Activated gamma-delta T cell treated with anti-CD3 and anti-CD28 coated beads, Interleukin-2, amount 50 U/mL, for 16 hours (primary cell): ENCODE results near the gene PIGZ.

Source experiments
- DNase-seq: peaks from one replicate; pipeline ENCODE4 v3.0.0-alpha.2; 2020; ENCODE audit warnings: low read depth

Gene PIGZ

DNA sequence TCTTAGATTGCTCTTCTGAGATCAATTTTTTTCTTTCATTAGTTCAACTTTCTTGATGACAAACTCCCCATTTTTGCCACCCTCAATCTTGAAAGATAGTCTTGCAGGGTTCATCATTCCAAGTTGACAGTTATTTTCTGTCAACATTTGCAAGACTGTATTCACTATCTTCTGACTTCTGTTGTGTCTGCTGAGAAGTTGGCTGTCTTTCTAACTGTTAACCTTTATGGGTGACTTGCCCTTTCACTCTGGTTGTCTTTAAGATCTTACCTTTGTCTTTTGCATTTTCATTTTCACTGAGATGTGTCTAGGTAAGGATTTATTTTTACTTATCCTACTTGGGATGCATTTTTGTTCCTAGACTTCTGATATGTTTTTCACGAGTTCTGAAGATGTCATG, 14.6 kb upstream of the PIGZ start:
- no peak for DNase-seq

DNA sequence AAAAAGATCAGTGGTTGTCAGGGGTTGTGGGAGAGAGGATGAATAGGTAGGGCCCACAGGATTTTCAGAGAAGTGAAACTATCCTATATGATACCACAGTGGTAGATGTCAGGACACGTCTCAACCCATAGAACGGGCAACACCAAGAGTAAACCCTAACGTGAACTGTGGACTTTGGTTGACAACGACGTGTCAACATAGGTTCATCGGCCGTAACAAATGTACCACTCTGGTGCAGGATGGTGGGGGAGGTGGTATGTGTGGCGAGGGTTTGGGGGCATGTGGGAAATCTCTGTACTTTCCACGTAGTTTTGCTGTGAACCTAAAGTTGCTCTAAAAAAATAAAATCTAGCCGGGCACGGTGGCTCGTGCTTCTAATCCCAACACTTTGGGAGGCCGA, 13.0 kb upstream of the PIGZ start:
- DNase-seq: no peak

DNA sequence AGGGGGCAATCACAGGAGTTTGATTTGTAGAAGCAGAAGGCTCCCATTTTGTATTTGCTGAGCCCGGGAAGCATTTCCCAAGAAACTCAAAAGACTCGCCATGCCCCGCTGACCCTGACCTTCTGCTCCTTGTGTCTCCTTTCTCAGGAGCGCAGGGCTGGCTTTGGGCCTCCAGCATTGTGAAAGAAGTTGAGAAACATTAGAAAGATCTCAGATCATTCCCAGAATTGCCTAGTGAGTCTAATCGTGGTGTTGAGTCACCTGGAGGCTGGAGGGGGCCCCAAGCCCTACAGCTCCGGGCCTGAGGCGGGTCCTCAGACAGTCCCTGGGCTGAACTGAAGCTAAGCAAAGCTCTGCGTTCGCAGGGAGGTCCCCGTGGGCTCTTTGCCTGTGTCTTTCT, 10.9 kb upstream of the PIGZ start:
- no peak for DNase-seq

DNA sequence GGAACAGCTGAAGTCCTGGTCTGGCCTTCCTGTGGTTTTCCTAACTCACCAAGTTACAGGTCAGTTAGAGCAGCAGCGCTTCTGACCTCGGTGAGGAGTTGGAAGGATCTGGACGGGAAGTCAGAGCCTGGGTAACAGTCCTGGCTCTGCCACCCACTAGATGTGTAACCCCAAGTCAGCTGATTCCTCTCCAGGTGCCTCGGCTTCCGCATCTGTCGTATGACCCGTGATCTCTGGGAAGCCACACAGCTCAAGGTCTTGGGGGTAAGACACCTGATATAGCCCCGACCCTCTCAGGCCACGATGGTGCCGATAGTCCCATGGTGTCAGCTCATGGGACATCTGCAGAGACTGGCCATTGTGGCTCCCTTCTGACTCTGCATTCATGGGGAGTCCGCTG, 8.3 kb upstream of the PIGZ start:
- no peak for DNase-seq

DNA sequence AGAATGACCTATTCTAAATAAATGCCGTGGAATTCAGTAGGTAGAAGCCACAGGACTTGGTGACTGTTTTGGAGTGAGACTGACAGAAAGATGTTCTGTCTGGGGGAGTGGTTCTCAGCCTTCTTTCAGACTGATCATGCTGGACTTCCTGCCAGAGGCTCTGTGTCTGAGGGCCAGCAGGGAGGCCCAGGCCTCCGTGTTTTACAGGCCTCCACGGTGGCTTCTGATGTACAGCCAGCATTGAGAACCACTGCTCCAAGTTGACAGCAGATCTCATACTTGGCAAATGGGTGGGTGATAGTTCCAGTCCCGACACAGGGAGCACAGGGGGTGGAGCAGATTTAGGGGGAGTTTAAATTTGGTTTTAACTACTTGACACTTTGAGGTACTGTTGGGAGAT, 6.7 kb upstream of the PIGZ start:
- DNase-seq: no peak

DNA sequence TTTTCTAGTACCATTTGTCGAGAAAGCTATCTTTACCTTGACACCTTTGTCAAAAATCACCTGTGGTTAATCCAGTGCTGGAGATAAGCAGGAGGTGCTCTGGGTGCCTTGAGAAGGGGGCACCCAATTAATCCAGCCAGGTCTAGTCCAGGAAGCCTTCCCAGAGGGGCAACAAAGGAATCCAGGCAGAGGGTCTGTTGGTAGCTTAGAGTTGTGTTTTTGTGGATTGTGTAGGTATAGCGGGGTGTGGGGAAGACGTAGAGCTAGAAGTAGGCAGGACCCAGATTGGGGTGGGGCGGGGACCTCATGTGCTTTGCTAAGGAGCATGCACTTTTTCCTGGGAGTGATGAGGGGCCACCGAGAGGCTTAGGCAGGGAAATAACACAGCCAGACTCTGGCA, 6.0 kb upstream of the PIGZ start:
- DNase-seq: no peak

DNA sequence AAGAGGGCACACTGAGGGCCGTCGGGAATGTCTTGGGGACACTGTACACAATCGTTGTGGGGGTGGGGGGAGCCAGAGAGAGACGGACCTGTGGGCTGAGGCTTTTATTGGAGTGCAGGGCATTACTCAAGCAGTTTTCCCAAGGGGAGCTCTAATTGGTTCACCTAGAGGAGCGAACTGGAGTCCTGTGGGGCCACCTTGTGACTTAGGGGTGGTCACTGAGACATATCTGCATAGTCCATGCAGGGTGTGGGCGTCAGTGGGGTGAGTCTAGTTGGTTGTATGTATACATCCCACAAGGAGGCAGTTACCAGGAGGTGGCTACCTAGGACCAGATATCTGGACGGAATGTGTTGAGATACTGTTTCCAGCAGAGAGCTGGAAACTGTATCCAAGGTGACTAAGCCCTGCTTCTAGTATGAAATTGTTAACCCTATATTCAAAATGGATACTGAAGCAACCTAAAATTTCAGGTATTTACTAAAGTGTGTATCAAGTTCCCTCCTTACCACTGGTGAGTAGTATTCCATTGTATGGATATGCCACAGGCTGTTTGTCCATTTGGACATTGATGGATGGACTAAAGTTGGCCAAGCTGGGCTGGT, 2.6 kb upstream of the PIGZ start:
- DNase-seq: no peak

DNA sequence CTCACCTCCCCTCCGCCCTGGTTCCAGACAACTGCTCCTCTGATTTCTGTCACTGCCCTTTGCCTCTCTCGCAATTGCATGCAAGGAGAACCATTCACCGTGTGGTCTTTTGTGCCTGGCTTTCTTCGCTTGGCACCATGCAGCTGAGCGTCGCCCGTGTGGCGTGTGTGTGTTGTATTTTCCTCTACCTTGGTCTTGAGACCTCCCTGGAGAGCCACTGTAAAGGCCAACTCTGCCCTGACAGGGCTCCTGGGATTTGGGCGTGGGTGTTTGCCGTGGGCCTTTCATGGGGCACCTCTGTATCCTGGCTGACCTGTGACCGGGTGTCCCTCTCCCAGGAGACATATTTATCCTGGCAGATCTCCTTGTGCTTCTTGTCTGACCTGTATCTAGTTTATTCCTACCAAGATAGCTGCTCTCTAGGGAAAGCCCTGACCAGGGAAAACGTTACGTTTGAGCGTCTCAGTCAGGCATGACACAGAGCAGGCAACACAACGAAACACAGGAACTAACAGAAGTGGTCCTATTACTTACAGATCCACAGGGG, 2.0 kb upstream of the PIGZ start:
- no peak for DNase-seq

DNA sequence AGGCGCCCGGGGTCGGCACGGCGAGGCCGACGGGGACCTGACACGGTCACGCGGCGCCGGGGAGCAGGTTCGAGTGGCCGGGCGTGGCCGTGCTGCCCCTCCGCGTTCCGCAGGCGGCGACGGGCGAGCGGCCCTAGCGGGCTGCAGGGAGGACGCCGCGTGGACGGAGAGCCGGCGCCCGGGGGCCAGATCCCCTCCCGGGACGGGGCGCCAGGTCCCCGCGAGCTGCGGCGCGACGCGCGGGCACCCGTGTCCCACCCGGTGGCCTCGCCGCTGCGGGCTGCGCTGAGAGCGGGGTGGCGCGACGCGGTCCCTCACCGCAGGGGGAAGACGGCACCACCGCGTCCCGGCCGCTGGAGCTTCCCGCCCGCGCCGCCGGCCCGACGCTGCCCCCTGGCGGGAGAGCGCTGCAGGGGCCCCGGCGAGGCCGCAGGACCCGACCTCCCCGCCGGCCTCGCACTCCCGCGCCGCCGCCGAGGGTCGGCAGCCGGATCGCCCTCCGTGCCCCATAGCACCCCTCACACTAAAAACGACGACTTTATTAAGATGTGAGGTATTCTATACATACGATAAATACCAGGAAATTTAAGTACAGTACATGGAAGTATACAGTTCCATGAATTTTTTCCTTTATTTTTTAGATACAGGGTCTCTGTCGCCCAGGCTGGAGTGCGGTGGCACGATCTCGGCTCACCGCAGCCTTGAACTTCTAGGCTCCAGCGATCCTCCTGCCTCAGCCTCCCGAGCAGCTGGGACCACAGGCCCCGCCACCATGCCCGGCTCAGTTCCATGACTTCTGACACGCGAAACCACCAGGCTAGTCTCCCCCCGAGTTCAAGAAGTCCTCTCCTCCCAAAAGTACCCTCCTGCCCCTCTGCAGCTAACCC, 1.3 kb upstream of the PIGZ start:
- peak; percentile 49 for DNase-seq

DNA sequence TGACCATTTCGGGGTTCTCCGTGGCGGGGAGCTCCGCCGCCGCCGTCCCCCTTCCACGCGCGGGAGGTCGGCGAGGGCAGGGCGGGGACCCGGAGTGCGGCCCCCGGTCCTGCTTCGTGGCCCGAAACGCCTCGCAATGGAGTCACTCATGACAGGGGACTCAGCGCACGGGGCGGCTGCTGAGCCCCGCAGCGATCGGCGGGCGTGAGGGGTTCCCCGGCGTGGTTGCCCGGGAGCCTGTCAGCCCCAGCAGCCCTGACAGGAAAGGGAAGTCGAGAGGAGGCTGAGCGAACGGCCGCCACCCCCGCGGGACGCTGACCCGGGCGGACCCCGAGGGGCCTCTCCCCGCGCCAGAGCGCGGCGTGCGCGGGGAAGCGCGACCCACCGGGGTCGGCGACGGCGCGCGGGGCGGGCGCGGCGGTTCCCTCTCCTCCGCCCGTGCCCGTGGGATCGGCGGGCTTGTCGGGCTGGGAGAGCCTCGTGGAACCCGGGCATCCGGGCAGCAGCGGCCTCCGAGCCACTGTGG, 564 bp upstream of the PIGZ start:
- DNase-seq: no peak

DNA sequence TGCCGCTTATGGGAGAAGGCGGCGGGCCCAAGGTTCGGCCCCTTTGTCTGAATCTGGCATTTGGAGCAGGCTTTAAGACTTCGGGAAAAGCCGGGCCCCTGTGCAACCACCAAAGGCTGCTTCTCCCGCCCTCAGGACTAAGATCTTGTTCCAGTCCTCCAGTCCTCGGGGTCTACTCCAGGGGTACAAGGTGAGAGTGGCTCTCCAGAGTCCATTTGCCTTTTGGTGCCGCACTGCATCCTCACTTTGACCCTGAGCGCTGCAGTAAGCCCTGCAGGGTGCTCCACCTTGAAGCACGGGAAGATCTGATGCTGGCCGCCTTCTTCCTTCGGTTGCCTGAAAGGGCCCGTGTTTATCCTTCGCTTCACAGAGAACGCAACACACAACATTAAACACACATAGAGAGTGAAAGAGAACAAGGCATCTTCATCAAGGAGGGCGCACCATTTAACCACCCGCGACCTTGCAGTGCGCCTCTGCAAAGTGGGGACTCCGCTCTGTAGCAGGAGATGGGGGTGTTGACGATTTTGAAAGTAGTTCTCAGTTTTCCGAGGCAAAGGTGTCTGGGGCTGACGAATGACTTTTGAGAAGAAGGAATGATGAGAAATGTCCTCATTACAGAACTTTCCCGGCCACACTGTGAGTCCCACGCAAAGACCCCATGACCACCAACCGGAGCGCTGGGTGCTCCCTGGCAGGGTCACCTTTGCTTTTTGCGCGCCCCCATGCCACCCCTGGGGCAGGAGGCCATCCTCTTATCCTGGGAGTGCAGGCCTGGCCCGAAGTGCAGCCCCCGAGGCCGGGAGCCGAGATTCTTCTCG, 1.0 kb downstream of the PIGZ start:
- no peak for DNase-seq

DNA sequence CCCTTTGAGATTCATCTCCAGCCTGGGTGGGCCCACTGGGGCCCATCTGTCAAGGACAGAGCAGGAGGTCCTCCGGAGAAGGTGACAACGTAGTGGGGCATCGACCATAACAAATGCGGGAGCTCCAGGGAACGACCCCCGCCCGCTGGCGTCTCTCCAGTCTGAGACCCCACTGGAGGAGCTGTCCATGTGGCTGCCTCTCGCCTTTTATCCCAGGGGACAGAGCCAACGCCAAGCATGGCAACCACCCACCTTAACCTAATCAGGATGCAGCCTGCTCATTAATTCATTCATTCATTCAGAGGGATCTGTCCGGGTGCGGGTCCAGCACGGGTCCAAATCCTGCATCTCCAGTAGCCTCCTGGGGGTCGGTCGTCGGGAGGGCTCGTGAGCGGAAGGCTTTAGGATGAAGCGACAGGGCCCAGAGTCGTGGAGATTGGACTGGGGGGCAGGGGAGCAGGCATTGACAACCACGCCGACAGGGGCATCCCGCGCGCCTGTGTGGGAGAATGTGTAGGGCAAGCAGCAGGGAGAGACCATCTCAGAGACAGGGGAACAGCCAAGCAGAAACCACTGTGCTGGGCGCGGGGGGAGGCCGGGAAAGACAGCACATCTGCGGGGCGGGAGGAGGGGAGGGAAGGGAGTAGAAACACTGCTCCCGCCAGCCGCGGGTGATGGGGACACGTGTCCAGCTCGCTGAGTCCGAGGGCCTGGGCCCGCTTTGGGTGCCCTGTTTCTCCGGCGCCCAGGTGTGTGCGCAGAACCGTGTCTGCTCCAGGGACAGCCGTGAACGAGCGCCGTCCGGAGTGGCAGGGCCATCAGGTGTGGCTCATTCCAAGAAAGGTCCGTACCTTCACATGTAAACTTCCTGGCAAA, 1.9 kb downstream of the PIGZ start:
- no peak for DNase-seq

DNA sequence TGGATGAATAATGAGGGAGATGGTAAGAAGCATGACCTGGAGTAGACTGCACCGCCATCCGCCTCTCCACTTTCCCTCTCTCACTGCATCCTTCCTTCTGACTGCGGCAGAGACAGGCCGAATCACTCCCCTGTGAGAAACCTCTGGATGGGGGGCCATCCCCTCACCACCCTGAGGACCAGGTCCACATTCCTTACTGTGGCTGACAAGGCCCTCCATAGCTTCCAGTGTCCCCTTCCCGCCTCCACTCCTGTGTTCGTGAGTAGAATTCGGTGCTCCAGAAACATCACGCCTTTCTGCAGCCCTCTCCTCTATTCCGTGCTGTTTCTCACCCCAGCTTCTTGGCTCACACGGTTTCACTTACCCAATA, 2.8 kb downstream of the PIGZ start:
- DNase-seq: no peak

DNA sequence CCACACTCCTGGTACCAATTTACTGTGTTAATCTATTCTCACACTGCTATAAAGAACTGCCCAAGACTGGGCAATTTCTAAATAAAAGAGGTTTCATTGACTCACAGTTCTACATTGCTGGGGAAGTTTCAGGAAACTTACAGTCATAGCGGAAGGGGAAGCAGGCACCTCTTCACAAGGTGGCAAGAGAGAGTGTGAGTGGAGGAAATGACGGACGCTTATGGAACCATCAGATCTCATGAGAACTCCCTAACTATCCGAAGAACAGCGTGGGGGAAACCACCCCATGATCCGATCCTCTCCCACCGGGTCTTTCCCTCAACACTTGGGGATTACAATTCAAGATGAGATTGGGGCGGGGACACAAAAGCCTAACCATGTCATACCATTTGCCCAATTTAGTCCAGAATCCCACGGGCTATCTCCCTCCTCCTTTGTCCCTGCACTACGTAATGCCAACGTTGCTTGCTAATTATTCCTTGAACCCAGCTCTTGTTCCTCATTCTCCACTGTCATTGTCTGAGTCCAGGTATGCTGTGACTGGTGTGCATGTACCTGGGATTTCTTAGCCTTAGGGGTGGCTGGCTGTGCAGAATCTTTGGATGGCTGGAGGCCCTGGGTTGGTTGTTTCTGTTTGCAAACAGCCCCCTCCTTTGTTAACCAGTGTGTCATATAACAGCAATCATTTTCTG, 3.4 kb downstream of the PIGZ start:
- no peak for DNase-seq

DNA sequence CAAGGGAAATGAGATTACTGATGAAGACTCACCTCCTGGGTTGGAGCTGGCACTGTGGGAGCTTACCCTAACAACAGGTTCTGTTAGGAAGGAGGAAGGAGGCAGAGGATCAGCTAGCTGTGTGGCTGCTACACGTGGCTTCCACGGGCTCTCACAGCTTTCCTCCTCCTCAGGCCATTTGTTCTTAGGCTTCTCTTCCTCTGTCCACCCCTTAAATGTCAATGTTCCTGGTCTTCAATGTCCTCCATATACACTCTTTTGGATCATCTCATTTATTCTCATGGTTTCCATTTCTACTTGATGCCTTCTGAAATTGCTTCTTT, 5.0 kb downstream of the PIGZ start:
- no peak for DNase-seq

DNA sequence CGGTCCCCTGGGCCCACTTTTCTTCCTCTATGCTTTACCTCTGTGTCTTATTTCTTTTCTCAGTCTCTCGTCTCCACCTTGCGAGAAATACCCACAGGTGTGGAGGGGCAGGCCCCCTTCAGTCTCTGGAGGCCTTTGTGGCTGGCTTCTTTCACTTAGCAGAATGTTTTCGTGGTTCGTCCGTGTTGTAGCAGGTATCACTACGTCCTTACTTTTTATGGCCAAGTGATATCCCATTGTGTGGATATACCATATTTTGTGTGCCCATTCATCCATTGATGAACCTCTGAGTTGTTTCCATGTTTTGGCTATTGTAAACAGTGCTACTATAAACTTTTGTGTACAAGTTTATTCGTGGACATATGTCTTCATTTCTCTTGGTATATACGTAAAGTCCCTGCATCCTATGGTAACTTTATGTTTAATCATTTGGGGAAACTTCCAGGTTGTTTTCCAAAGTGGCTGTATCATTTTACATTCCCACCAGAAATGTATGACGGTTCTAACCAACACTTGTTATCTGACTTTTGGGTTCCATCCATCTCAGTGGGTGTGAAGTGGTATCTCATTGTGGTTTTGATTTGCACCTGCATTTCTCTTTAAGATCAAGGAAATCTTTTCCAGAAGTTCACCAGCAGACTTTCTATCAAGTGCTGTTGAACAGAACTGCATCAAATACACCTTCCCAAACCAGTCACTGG, 5.6 kb downstream of the PIGZ start:
- no peak for DNase-seq

DNA sequence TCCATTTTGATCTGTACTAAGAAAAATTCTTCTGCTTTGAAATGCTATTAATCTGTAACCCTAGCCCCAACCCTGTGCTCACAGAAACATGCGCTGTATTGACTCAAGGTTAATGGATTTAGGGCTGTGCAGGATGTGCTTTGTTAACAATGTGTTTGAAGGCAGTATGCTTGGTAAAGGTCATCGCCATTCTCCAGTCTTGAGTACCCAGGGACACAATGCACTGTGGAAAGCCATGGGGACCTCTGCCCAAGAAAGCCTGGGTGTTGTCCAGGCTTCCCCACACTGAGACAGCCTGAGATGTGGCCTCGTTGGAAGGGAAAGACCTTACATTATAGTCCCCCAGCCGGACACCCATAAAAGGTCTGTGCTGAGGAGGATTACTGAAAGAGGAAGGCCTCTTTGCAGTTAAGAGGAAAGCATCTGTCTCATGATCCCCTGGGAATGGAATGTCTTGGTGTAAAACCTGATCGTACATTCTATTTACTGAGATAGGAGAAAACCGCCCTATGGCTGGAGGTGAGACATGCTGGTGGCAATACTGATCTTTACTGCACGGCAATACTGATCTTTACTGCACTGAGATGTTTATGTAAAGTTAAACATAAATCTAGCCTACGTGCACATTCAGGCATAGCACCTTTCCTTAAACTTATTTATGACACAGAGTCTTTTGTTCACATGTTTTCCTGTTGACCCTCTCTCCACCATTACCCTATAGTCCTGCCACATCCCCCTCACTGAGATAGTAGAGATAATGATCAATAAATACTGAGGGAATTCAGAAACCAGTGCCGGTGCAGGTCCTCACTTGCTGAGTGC, 6.3 kb downstream of the PIGZ start:
- no peak for DNase-seq

DNA sequence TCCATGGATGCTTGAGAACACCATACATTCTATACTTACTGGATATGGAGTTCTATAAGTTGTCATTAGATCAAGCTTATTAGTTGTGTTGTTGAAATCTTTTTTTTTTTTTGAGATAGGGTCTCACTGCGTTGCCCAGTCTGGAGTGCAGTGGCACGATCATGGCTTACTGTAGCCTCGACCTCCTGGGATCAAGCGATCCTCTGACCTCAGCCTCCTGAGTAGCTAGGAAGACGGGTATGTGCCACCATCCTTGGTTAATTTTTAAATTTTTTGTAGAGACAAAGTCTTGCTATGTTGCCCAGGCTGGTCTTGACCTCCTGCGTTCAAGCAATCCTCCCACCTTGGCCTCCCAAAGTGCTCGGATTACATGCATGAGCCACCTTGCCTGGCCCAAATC, 13.8 kb downstream of the PIGZ start:
- DNase-seq: no peak

DNA sequence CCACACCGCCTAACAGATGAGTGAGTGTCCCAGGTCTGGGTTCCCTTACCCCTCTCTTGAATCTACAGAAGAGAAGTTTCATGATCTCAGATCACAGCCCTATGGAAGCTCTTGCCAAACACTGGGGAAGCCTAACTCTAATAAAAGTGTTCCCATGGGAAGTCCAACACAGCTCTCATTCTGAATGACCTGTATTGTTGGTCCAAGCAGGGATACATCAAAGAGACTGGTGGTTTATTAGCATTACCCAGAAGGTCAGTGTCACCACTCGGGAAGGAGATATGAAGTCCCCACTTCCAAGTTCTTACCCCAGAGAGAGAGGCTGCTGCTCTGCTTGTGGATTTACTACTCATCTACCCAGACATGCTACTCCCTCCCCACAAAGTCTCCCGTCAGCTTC, 17.3 kb downstream of the PIGZ start:
- DNase-seq: no peak

DNA sequence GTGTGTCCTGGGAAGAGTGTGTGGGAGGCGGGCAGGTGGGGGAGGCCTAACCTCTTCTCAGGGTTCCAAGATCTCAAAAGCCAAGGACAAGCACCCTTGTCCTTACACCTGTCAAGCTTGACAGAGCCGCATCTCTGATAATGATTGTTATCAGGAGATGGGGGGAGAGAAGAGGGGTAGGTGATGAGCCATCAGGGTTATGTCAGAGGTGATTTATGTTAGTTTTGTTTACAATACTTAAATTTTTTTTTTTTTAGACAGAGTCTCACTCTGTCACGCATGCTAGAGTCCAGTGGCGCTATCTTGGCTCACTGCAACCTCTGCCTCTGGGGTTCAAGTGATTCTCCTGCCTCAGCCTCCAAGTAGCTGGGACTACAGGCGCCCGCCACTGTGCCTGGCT, 18.9 kb downstream of the PIGZ start:
- DNase-seq: no peak
